Fibroblast of skin of back (primary cell): ENCODE measurements around the gene OFD1.

ENCODE experiments used
- DNase-seq: peaks from one replicate; pipeline ENCODE4 v3.0.0-alpha.2; 2013

Gene OFD1

DNA sequence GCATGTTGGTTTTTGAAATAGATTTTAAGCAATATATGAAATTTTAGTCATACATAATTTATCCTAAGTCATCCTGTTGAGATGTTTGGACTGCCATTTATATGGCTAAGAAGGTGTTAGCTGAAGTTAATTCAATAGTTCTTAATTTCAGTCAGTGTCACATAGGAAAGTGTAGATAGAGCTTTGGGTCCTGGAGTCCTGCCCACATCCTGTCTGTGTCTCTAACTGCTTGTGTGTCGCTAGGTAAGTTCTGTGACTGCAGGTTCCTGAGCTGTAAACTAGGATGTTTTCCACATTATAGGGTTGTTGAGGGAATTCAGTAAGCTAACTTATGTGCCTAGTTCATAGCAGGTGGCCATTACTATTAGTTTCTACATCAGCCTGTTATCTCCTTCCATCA lies 20.7 kb downstream of the OFD1 start:
- DNase-seq = no peak

DNA sequence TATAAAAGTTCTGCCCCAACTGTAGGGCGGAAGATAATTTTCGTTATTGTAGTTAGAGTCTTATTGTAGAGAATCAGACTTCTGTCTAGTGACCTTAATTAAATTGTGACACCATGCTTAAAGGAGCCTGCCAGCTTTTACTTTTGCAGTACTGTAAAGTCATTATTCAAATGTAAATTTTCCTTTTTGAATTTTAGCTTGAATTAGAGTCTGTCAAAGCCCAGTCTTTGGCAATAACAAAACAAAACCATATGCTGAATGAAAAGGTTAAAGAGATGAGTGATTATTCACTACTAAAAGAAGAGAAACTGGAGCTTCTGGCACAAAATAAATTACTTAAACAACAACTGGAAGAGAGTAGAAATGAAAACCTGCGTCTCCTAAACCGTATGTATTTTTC lies 21.8 kb downstream of the OFD1 start:
- no peak for DNase-seq

GRCh38 chrX:13759152-13759718 lies 24.7 kb downstream of the OFD1 start:
- DNase-seq = no peak

GRCh38 chrX:13760426-13760825 lies 25.9 kb downstream of the OFD1 start:
- no peak for DNase-seq

- DNase-seq = no peak
Measured at GRCh38 chrX:13761606-13762414, 27.3 kb downstream of the OFD1 start.

DNA sequence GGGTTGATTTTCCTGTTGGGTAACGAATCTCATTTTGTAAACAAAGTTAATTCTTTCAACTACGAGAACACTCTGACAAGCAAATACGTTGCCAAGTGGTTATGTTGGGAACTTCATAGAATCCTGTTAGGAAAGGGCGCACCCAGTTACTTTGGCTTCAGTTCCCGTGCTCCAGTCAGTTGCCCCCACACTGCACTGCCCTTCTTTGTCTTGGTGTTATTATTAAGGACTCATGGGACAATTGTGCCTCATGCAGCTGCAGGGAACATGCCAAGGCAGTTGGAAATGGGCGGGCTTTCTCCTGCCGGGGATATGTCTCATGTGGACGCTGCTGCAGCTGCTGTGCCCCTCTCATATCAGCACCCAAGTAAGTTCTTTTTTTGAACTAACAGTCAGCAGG lies 28.9 kb downstream of the OFD1 start:
- DNase-seq = no peak

- DNase-seq = no peak
Measured at GRCh38 chrX:13764281-13764680, 29.7 kb downstream of the OFD1 start.

DNA sequence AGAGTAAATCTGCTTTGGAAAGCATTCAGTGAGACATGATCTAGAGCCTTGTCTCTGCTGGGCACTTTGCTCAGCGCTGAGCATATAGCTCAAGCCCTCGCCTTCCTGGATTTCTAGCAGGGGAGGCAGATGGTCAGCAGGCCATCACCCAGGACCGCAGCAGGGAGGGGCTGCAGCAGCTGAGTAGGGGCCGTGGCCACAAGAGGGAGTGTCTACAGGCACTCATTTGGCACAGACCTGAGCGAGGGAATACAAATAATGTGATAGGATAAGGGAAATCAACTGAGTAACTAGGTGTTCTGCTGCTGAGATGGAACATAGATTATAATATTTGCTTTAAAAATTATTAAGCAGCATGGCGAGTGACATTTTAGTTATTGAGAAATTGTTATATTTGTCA lies 30.2 kb downstream of the OFD1 start:
- DNase-seq = no peak

DNA sequence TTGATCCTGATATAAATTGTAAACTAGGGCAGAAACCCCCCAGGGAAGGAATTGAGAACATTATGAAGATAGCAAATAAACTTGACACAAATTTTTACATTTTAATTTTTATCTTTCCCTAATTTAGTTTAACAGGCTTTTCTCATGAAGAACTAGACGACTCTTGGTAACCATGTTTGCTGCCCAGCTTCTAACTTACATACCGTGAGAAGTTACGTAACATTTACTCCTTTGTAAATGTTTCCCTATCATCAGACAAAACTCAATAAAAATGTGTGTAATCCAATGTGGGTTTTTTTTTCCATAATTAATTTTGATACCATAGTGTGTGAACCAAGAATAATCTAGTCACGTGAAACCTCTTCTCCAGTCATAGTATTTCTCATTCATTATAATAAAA lies 34.4 kb downstream of the OFD1 start:
- DNase-seq = no peak

DNA sequence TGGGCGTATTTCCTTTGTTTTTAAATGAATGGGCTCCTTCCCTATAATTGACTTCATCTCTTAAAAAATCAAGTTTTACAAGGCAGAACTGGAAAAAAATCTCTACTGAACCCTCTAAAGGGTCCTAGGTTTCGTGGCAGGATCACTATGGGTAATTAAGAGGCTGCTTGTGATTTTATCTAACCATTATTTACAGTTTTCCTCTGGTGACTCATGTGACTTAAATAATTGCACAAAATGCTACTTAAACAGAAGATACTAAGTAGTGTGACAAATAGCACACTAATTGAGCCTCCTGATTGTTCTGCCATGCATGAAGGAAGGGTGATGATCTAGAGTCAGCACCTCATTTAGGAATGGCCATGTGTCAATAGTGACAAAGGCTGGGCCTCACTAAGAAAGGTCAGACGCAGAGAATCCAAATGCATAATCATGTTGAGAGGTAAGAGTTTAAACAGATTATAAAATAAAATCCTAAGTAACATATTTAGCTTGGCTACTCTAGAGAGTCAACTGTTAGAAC lies 35.5 kb downstream of the OFD1 start:
- DNase-seq = no peak

GRCh38 chrX:13774696-13775095 lies 40.1 kb downstream of the OFD1 start:
- no peak for DNase-seq

- no peak for DNase-seq
Measured at GRCh38 chrX:13775837-13776236, 41.3 kb downstream of the OFD1 start.

DNA sequence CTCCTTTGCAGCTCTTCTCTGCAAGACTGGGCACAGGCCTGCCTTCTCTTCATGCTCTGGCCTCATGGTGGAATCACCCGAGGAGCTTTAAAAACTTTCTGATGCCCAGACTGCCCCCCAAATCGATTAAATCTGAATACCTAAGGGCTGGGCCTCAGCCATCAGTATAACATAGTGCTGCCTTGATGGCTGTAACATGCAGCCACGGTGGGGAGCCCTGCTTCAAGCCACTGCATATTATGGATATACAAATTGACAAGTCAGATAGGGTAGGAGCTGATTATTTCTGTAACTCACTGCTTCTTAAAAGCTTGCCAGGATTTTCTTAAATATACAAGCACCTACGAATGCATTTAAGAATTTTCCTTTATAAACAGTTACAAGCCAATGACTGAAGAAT lies 41.8 kb downstream of the OFD1 start:
- no peak for DNase-seq

DNA sequence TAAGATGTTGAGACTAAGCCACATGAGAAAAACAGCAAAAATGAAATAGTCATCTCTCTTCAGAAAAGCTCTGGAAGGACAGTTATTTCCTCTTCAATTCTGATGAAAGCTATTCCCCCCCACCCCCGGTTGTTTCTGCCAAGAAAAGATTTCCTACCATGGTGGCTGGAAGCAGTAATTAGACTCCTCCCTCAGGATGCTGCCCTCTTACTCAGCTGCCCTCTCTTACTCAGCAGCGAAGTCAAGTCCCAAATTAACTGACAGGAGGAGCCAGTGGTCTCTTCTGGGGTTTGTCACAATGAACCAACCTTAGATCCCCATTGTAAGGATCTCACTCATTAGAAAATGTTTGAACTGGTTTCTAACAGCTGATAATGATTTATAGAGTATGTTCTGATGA lies 44.4 kb downstream of the OFD1 start:
- DNase-seq = peak; percentile 46

GRCh38 chrX:13780868-13781427 lies 46.4 kb downstream of the OFD1 start:
- no peak for DNase-seq

GRCh38 chrX:13786048-13786447 lies 51.5 kb downstream of the OFD1 start:
- DNase-seq = no peak

DNA sequence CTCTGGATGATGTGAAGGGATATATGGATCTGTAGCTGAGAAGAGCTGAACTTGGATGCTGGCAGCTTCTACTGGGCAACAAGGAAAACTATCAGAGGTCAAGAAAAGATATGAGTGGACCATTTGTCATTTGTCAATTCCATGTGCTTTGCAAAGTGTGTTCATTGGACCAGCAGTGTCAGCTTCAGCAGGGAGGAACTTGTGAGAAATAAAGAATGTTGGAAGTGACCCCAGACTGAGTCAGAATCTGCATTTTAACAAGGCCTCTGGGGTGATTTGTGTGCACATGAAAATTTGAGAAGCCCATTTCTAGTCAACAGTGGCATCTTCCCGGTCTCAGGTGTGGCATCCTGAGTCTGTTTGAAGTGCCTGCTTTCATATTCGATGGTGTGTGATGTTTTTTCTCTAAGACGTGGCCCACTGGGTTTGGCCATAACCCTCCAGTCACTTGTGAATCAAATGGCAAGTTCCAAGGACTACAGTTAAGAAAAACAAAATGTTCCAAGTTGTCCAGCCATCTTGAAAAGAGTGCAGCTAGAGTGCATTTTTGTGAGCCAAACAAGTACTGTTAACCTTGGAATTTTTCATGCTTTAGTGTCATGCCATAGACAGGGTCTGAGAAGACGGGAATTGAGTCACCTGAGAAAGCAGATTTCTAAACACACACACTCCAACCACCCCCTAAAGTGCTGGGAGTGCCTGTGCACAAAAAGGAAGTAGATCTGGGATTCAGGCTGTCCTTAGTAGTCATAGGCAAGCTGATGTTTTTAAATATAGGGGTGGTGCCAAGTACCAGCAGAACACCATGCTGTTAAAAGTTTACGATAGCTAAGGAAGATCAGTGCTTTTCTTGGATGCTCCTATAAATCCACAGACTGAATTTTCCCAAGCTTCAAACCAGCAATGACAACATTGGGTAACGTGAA lies 55.9 kb downstream of the OFD1 start:
- DNase-seq = peak; percentile 34

- no peak for DNase-seq
Measured at GRCh38 chrX:13791145-13791544, 56.6 kb downstream of the OFD1 start.

DNA sequence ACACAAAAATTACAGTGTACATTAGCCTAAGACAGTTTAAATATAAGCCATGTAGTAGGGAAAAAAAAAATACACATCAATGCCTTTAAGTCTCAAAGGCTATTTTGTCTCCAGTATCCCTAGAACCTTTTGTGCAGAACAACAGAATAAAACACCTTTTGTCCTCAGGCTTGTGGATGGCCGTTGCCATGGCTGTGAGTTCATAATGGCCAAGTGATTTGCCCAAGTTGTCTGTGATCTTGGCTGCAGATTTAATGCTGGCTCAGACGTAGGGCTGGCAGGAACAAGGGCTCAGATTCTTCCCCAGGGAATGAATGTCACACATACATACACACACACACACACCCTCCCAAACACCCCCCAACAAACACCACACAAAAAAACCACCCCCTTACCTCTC lies 57.0 kb downstream of the OFD1 start:
- DNase-seq = no peak

GRCh38 chrX:13793897-13794296 lies 59.3 kb downstream of the OFD1 start:
- no peak for DNase-seq

DNA sequence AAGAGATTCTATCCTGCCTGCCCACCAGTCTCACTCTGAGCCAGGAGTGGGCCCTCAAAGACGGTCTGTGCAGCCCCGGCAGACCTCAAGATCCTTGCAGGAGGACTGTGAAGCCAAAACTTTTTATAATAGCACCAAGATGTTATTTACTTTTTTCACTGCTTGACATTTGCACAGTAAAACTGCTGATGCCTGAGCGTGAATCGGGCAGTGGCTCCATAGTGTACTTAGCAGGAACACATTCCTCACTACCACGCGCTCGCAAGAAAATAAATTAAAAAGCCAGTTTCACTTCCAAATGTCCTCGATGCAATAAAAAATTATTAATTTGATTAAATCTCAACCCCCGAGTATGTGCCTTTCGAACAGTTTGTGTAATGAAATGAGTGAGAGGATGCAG lies 59.9 kb downstream of the OFD1 start:
- DNase-seq = no peak

DNA sequence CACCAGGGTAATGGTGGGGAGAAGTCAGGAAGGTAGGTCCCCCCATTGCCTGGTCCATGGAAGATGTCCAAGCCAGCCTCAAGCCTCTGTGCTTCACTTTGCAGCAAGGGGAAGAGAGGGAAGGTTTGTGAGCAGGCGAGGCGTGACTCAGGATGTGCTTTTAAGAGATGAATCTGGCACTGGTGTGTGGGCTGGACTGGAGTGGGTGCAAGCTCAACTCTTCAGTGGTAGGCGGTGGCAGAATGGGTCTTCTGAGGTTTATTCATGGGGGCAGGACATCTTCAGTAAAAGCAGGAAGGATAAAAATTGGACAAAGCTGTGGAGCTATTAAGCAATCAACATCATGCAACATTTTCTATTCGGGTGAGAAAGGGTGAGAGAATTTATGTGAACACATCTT lies 63.0 kb downstream of the OFD1 start:
- no peak for DNase-seq

- DNase-seq = no peak
Measured at GRCh38 chrX:13798184-13798583, 63.6 kb downstream of the OFD1 start.
